Neural cell (in vitro differentiated cells): Measurements from ENCODE around the gene ANKRD31.

Experiments used
- EP300 ChIP-seq: fragments of 450-650 bp; conservative IDR thresholded peaks from 2 replicates; pipeline ENCODE4 v1.6.1; 2014; ENCODE audit warnings: antibody characterized with exemption, mild to moderate bottlenecking, moderate library complexity; ENCODE audit not compliant: poor library complexity, severe bottlenecking
- EZH2 ChIP-seq: fragments of 200-600, 300-800 bp; shearing (Covaris generic), sonication (generic); IDR thresholded peaks from 2 replicates; pipeline ENCODE4 v1.6.1; 2014; ENCODE audit warnings: antibody characterized with exemption, low read length, borderline replicate concordance, mild to moderate bottlenecking; ENCODE audit not compliant: insufficient read depth, poor library complexity, severe bottlenecking
- MXI1 ChIP-seq: fragments of 450-650 bp; conservative IDR thresholded peaks from 2 replicates; pipeline ENCODE4 v1.6.1; 2014; ENCODE audit warnings: antibody characterized with exemption, mild to moderate bottlenecking; ENCODE audit not compliant: poor library complexity, severe bottlenecking
- POLR2AphosphoS5 ChIP-seq: IDR thresholded peaks from 2 replicates; pipeline ENCODE4 v1.6.1; 2012
- REST ChIP-seq: IDR thresholded peaks from 2 replicates; pipeline ENCODE4 v1.6.1; 2012; ENCODE audit warnings: borderline replicate concordance
- SMC3 ChIP-seq: fragments of 450-650 bp; conservative IDR thresholded peaks from 2 replicates; pipeline ENCODE4 v1.6.1; 2014; ENCODE audit warnings: antibody characterized with exemption, mild to moderate bottlenecking, moderate library complexity; ENCODE audit not compliant: poor library complexity
- TAF1 ChIP-seq: IDR thresholded peaks from 2 replicates; pipeline ENCODE4 v1.6.1; 2012; ENCODE audit warnings: low read depth
- TF ChIP-seq, protein P1 (sequence below): fragments of 450-650 bp; IDR thresholded peaks from 2 replicates; pipeline ENCODE4 v1.5.1; 2014; ENCODE audit warnings: antibody characterized with exemption, mild to moderate bottlenecking, moderate library complexity; ENCODE audit not compliant: poor library complexity, severe bottlenecking

GRCh38 chr5:75067434-75067833 lies 169.2 kb downstream of the ANKRD31 start:
- TF ChIP-seq, protein P1, sequence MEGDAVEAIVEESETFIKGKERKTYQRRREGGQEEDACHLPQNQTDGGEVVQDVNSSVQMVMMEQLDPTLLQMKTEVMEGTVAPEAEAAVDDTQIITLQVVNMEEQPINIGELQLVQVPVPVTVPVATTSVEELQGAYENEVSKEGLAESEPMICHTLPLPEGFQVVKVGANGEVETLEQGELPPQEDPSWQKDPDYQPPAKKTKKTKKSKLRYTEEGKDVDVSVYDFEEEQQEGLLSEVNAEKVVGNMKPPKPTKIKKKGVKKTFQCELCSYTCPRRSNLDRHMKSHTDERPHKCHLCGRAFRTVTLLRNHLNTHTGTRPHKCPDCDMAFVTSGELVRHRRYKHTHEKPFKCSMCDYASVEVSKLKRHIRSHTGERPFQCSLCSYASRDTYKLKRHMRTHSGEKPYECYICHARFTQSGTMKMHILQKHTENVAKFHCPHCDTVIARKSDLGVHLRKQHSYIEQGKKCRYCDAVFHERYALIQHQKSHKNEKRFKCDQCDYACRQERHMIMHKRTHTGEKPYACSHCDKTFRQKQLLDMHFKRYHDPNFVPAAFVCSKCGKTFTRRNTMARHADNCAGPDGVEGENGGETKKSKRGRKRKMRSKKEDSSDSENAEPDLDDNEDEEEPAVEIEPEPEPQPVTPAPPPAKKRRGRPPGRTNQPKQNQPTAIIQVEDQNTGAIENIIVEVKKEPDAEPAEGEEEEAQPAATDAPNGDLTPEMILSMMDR: no peak
- TF ChIP-seq REST (no peak), POLR2AphosphoS5 (no peak), SMC3 (no peak), EZH2 (no peak), MXI1 (no peak), EP300 (no peak), TAF1 (no peak)
